ENCODE results near the gene PITPNM2.
"Not testable (repeated sequence)": the region's sequence is repeated elsewhere in the genome, so short reads cannot be mapped to it uniquely, and the experiment has no call there.

The PITPNM2 gene

GRCh38 chr12:123119808-123120207, 31.1 kb downstream of the PITPNM2 start:
- no peak for DNase-seq

GRCh38 chr12:123118497-123118896, 32.4 kb downstream of the PITPNM2 start:
- DNase-seq: no peak

- peak; percentile 53 to 83 for DNase-seq
These were observed 35.3 kb downstream of the PITPNM2 start for GRCh38 chr12:123115409-123116121.

GRCh38 chr12:123114304-123115083, 36.4 kb downstream of the PITPNM2 start:
- no peak for DNase-seq

- DNase-seq: no peak
These were observed 37.9 kb downstream of the PITPNM2 start for GRCh38 chr12:123113026-123113425.

- no peak for DNase-seq
These were observed 39.3 kb downstream of the PITPNM2 start for GRCh38 chr12:123111498-123112165.

GRCh38 chr12:123109319-123109772, 41.5 kb downstream of the PITPNM2 start:
- DNase-seq: no peak

GRCh38 chr12:123108682-123109066, 42.2 kb downstream of the PITPNM2 start:
- DNase-seq: no peak

GRCh38 chr12:123107926-123108681, 42.8 kb downstream of the PITPNM2 start:
- no peak for DNase-seq

GRCh38 chr12:123106640-123107359, 44.1 kb downstream of the PITPNM2 start:
- no peak for DNase-seq

GRCh38 chr12:123105211-123105826, 45.6 kb downstream of the PITPNM2 start:
- DNase-seq: no peak

- no peak for DNase-seq
These were observed 46.1 kb downstream of the PITPNM2 start for GRCh38 chr12:123104809-123105208.

- not testable (repeated sequence) for DNase-seq
These were observed 46.8 kb downstream of the PITPNM2 start for GRCh38 chr12:123104094-123104493.

GRCh38 chr12:123102781-123103503, 47.9 kb downstream of the PITPNM2 start:
- DNase-seq: no peak

- no peak for DNase-seq
These were observed 48.5 kb downstream of the PITPNM2 start for GRCh38 chr12:123102366-123102765.

GRCh38 chr12:123101526-123101925, 49.4 kb downstream of the PITPNM2 start:
- no peak for DNase-seq
